NCI-H2081 (cell line): ENCODE measurements around the gene GPS1.
"Not testable (repeated sequence)": the region's sequence is repeated elsewhere in the genome, so short reads cannot be mapped to it uniquely, and the experiment has no call there.

Experiments used
- DNase-seq, 2 experiments: peaks; one replicate each; lab custom pipeline; 2025; lab: John Stamatoyannopoulos, UW

Gene GPS1

DNA sequence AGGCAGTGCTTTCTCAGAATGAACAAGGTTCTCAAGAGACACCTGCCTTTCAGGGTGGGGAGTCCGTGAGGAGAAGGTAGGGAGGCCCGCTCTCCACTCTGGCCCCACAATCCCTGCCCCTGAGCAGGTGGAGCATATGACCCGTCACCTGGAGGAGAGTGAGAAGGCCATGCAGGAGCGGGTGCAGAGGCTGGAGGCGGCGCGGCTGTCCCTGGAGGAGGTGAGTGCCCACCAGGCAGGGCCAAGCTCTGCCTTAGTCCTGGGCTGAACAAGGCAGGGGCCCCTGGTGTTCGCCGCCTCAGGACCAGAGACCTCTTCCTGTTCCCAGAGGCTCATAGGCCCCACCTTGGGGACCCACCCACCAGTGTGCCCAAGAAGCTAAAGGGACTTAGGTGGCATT is 22.7 kb upstream of the GPS1 start:
- no peak for DNase-seq

DNA sequence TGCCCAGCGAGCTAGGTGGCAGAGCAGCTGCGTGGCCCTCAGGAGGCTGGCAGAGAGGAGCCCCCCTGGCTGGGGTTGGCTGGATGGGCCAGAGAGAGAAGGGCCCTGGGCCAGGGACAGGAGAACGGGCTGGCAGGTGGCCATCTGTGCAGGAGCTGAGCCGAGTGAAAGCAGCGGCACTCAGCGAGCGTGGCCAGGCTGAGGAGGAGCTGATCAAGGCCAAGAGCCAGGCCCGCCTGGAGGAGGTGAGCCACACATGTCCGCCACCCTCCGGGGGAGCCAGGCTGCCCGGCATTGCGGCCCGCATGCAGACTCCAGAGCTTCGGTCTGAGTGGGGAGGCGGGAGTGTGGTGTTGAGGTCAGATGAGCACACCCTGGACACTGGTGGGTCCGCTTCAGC is 22.3 kb upstream of the GPS1 start:
- DNase-seq, result no peak

DNA sequence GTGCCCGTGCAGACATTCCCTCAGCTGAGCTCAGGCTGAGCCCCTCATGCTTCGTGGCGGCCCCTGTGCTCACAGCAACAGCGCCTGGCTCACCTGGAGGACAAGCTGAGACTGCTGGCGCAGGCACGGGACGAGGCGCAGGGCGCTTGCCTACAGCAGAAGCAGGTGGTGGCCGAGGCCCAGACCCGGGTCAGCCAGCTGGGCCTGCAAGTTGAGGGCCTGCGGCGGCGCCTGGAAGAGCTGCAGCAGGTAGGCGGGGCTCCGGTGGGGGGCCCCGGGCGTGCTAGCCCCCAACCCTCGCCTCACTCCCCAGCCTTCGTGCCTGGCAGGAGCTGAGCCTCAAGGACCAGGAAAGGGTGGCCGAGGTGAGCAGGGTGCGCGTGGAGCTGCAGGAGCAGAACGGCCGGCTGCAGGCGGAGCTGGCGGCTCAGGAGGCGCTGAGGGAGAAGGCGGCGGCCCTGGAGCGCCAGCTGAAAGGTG is 21.7 kb upstream of the GPS1 start:
- DNase-seq, result no peak

DNA sequence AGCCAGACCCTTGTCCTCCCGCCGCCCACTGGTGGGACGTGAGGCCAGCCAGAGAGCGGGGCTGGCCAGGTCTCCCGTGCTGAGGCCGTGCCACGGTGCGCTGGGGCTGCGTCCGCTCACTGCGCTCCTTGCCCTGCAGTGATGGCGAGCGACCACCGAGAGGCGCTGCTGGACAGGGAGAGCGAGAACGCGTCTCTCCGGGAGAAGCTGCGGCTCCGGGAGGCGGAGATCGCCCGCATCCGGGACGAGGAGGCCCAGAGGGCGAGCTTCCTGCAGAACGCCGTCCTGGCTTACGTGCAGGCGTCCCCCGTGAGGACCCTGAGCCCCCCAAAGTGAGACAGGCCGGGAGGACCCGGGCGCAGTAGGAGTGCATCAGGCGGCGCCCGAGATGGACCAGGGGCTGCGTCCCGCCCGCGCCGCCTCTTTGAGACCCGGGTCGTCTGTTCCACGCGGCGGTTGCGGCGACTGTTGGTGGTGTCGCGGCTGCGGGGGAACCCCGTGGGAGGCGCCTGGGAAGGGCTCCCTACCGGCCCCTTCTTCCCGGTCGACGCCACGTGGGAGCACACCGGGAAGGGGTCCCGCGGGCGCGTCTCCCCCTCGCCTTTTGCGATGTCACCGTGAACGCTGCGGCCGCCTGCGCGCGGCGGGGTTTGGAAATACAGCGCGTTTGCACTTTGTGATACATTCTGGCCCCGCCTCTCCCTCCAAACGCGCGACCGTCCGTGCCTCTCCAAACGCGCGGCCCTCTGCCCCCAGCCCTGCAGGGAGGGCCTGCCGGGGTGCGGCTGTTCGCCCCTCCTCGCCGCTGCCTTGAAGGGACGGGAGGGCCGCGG is 21.0 kb upstream of the GPS1 start:
- peak; percentile 79 to 84 for DNase-seq

DNA sequence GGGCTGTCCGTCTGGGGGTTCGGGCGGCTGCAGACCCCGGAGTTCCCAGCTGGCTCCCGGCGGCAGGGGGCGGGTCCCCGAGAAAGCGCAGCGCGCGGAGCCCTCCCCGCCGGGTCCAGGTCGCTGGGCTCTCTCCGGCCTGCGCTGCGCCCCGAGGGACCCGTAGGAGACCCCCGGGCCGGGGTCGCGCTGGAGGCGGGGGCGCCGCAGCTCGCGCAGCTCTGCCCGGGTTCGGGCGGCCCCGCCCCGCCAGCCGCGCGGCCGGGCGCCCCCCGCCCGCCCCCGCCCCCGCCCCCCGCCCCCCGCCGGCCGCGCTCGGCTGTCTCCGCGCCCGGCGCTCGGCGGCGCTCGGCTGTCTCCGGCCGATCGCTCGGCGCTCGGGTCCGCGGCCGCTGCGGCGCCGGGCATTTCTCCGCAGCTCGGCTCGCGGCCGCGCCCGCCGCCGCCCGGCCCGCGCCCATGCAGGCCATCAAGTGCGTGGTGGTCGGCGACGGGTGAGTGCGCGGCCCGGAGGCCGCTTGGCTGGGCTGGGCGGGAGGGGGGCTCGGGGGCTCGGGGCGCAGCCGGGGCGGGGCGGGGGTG is 20.3 kb upstream of the GPS1 start, which contains the start of gene RAC3:
Gene RAC3, plus strand, starts transcription at position 376 of the 582 bp plus-strand sequence. Its CDS starts 84 bp downstream, at position 460.
- DNase-seq, result peak; percentile 46 to 58

DNA sequence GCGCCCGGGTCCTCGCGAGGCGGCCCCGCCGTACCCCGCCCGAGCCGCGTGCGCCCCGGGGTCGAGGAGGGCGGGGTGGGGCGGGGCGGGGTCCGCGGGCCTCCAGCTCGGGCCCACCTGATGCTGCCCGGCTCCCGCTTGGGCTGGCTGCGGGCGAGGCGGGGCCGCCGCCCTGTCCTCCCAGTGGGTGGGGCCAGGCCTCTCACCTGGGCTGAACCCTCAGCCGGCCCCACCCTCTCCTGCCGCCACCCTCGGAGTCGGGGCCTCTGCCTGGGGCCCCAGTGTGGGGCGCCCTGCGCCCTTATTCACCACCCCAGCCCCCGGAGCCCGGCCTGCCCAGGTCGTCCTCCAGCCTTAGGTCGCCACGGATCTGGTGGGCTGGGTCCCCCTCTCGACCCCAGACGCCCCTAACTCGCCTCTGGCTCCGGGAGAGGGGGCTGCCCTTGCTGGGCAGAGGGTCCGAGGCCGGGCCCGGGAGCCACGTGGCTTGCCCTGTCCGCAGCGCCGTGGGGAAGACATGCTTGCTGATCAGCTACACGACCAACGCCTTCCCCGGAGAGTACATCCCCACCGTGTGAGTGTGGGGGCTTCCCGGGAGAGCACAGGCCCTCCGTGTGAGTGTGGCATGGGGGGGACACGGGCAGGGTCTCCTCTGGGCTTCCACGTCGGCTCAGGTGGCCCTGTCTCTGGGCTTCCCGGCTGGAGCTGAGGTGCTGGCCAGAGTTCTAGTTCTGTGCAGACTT is 19.6 kb upstream of the GPS1 start:
- DNase-seq, result peak; percentile 61 to 68

DNA sequence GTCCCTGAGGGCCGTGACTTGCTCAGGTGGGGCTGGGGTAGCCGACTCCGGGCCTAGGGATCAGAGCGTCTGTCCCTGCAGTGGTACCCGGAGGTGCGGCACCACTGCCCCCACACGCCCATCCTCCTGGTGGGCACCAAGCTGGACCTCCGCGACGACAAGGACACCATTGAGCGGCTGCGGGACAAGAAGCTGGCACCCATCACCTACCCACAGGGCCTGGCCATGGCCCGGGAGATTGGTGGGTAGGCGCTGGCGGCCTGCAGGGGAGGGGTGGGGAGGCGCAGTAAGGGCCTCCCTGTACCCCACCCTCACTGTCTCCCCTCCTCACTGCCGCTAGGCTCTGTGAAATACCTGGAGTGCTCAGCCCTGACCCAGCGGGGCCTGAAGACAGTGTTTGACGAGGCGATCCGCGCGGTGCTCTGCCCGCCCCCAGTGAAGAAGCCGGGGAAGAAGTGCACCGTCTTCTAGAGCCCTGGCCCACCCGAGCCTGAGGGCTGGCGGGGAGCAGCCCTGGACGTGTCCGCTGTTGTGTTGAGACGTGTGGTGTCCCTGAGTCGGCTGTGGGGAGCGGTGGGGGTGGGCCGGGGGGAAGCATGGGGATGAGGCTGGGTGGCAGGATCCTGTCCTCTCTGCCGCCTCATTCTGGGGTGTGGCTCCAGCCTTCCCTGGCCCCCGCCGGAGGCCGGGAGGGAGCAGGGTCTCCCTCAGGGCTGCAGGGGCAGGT is 18.2 kb upstream of the GPS1 start:
- no peak for DNase-seq

DNA sequence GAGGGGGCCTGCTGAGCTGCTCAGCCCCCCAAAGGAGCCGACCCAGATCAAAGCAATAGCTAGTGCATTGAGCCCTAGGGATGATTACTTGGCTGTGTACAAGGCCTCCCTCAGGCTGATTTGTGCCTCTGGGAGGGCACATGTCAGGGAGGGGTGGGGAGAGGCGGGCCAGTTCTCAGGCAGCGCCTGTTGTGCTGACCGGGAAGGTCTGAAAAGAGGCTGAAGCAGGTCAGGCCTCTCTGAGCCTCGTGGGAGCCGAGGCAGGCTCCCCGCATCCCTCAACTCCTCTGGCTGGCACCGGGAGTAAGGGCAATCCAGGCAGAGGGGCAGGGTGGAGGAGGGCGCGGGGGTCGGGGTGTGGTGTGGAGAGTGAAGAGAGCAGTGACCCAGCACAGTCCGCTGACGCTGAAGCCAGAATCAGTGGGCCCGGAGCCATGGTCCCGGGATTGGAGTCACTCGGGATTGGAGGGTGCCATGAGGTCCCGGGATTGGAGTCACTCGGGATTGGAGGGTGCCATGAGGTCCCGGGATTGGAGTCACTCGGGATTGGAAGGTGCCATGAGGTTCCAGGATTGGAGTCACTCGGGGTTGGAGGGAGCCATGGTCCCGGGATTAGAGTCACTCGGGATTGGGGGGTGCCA is 17.2 kb upstream of the GPS1 start:
- no peak for DNase-seq

DNA sequence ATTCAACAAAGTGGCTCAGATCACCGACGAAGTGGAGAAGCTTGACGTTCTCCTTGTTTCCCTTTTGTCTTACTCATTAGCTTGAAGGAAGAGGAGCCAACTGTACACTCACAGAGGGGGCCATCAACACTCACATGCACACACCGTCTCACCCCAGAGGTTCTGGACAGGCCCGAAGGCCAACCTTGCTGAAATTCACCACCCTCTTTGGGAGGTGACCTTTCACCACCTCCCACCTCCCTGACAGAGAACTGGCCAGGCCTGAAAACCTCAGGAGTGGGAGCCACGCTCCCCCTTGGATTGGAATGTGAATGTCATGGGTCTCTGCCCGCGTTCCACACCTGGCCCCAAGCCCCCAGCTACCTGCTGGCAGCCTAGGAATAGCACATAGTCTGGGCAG is 16.2 kb upstream of the GPS1 start:
- no peak for DNase-seq

DNA sequence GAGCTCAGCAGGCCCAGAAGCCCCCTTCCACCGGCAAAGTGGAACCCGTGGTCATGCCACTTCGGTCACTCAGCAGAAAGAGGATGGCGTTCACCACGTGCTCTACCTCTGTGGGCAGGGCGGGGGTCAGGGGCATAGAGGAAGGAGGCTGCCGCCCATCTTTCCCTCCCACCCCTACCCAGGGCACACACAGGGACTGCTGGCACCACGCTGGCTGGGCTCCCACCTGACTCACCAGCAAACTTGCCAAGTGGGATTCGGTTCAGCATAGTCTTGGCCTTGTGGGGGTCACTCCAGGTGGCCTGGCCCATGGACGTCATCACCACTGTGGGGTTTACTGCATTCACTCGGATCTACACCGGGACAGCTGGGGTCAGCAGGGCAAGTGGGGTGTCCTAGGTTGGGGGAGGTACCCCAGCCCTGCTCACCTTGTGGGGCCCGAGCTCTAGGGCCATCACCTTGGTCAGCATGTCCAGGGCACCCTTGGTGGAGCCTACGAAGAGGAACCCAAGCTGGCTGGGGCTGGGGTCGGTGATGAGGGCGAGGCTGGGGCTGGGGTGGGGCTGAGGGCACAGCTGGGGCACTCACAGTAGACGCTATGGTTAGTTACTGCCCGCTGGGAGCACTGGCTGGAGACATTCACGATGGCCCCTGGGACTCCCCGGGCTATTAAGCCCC is 15.6 kb upstream of the GPS1 start:
- no peak for DNase-seq

DNA sequence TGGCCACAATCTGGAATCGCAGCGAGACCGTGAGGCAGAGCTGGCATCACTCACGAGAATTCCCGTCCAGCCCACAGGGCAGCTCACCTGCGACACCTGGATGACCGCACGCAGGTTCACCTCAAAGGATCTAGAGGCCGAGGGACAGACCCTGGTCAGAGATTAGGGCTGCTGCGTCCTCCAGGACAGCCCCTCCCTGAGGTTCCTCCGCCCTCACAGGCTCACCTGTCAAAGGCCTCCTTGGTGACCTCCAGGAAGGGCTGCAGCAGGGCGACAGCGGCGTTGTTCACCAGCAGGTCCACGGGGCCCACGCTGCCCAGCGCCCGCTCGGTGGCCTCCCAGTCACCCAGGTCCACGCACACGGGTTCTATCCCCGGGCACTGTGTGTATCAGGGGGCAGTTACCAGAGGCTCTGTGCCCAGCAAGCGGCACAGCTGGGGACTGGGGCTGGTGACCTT is 15.0 kb upstream of the GPS1 start:
- DNase-seq, result no peak

DNA sequence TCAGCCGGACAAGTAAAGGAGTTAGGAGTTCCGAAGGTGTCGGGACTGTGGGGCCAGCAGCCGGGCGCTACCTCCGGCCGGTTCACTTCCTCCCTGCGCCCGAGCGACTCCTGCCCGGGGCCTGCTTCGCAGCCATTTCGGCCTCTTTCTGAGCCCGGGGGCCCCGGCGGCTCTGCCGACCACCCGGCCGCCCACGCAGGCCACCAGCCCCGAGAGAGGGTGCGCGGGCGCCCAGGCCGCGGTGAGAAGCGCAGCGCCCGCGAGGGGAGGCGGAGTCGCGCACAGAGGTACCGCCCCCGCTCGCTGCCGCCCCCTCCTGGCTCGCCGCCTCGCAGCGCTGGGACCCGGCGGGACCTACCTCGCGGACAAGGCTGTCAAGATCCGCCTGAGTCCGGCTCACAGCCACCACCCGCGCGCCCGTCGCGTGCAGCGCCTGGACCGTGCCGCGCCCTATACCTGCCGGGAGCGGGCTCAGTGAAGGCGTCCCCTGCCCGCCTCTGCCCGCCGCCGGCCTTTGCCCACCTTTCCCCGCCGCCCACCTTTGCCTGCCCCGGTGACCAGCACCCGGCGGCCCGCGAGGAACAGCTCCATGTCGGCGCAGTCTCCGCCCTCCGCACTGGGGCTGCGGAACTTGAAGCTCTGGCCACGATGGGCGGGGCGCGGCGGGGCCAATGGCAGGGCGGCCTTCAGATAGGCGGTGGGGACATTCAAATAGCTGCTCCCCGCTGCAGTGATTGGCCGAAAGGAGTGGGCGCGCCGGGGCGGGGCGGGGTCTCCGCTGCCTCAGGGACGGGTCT is 14.4 kb upstream of the GPS1 start, which contains the start of gene DCXR:
Gene DCXR, minus strand, starts transcription at position 606 of the 797 bp plus-strand sequence. Its CDS starts 15 bp downstream, at position 591.
- DNase-seq, result peak; percentile 98

DNA sequence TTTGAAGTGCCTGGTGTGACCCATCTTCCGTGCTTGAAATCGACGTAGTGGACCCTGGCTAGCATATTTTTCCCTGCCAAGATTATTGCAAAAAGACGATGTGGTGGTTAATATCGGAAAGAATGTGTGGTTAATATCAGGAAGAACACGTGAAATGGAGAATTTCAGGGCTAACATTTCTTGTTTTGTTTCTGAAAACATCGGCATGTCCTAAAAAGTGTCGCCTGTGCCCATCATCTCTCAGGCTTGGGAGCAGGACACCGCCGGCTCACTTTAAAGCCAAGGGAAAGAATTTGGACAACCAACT is 13.9 kb upstream of the GPS1 start:
- no peak for DNase-seq

DNA sequence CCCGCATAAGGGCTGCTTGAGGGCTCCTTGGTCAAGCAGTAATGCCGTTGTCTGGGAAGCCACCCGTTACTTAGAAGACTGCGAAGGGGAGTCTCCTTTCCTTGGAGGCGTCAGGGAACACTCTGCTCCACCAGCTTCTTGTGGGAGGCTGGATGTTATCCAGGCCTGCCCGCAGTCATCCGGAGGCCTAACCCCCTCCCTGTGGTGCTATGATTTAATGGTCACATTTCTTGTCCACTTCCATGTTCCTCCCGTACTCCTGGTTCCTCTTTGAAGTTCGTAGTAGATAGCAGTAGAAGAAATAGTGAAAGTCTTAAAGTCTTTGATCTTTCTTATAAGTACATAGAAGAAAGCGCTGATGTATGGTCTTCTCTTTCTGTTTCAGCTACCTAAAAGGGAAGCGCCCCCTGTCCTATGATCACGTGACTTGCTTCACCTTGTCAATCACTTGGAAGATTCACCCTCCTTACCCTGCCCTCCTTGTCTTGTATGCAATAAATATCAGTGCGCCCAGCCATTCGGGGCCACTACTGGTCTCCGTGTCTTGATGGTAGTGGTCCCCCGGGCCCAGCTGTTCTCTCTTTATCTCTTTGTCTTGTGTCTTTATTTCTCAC is 12.8 kb upstream of the GPS1 start:
- not testable (repeated sequence) for DNase-seq

DNA sequence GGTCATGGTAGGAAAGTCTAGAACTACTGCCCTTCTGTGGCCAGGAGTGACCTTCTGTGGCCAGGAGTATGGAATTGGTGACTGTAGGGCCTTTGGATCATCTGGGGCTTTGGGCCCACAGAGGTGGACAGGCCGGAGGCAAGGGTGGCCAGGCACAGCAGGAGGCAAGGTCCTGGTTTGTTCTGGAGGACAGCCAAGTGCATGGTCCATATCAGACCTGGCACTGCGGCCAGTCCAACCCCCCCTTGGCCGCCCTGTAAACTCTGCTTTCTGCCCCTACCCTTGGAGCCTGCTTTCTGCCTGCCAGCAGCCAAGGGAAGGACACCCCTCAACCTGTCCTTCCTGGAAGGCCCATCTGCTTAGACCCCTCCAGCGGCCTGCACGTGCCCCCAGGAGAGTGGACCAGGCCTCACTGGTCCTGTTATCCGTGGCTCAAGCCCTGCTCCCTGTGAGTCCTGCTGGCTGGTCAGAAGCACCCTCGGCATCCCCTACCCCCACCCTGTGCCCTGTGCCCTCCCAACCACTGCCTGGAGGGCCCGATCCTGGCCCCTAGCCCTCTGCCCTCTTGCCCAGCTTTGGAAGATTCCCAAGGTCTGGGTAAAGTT is 11.9 kb upstream of the GPS1 start:
- no peak for DNase-seq

DNA sequence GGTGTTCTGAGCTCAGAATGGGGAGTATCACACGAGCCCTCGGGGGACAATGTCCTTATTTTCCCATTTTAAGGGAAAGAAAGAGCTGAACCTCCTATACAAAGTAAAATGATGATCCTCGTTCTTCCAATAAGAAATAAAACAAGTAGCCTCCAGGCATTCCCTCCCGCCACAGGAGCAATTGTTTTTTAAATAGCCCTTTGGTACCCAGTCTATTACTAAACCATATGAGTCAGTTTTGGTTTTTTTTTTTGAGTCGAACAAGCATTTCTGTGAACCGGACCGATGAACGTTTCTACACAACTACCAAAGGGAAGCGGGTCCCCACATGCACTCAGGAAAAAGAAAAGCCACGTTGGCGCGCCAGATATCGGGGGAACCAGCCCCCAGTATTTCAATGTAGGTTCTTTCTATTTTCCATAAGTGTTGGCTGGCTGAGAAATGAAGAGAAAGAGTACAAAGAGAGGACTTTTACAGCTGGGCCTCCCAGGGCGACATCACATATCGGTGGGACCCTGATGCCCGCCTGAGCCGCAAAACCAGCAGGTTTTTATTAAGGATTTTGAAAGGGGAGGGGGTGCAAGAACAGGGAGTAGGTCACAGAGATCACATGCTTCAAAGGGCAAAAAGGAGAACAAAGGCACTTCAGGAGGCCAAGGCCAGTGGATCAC is 10.4 kb upstream of the GPS1 start:
- DNase-seq, result no peak

DNA sequence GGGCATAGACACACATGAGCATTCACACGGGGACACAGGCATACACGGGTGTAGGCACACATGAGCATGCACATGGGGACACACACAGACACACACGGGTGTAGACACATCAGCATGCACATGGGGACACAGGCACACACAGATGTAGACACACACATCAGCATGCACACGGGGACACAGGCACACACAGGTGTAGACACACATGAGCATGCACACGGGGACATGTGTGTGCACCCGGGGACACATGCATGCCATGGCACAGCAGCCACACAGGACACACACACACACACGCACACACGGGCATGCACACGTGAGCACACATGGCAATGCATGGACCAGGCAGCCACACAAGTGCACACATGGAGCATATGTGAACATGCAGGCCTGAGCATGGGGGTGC is 9.0 kb upstream of the GPS1 start:
- DNase-seq, result no peak

DNA sequence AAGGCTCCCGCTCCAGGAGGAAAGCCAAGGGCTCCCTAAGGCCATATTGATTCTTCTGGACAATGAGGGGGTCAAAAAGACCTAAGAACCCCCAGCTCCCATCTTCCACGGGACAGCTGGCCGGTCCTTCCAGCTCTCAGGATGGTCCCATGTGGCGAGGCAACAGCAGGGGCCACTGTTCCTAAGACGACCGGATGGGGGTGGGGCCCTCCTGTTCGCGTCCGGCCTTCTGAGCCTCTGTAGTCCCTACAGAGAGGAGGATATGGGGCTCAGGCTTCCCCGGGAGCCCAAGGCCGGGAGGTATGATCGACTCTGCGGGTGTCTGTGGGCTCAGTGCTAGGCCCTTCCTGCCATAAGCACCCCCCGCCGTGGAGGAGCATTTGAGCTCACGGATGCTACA is 8.2 kb upstream of the GPS1 start:
- no peak for DNase-seq
